Measurements from ENCODE around the gene OLFML2A. TPM values are rescaled to one million over a fixed set of nuclear protein-coding genes. Genes with fewer than 3 reads are reported as not detected.

OLFML2A gene
- total and polyA plus RNA-seq, 12 donors, result 5.9 to 51.2 (median 31.8) TPM

GRCh38 chr9:124846969-124847368 lies 70.0 kb downstream of the OLFML2A start:
- Histone ChIP-seq H3K4me3 (no peak overlapping the region), H3K27me3 (no peaks in the 10 kb centered on the region), H3K36me3 (no peaks in the 10 kb centered on the region), H3K27ac (no peak overlapping the region), H3K9me3 (no peaks in the 10 kb centered on the region), H3K4me1 (peaks cover 4 to 25% (median 13%) of the 10 kb centered on the region in 9 donors)
- ATAC-seq (no peak), DNase-seq (no peak)
- intact Hi-C loops (cut with DNase I), result no loop called here
- no peak for TF ChIP-seq CTCF (IDR thresholded peaks at IDR 0.05)
- 85 to 95% methylated on average over 6 of the region's 6 CpGs for WGBS, 2 donors

- no peaks in the 10 kb centered on the region for H3K27me3 ChIP-seq
Measured at GRCh38 chr9:124849801-124850200, 72.9 kb downstream of the OLFML2A start.

GRCh38 chr9:124852121-124852828 lies 75.3 kb downstream of the OLFML2A start:
- no peak for TF ChIP-seq CTCF (IDR thresholded peaks at IDR 0.05)
- H3K9me3 ChIP-seq, result no peaks in the 10 kb centered on the region
- peak overlapping the region; percentile 66 to 92 (median 79) for H3K27ac ChIP-seq
- H3K27me3 ChIP-seq, result no peaks in the 10 kb centered on the region
- H3K4me1 ChIP-seq, result peaks cover 13 to 42% (median 25%) of the 10 kb centered on the region in 9 donors
- H3K4me3 ChIP-seq, result peak overlapping the region in 9 of 10 donors; percentile 9 to 56 (median 51)
- intact Hi-C loops (cut with DNase I), result loop anchor here in 7 of 10 donors (1.0 to 10.0 kb wide), 5 partner anchors 77 to 523 kb away; partner anchors contain the start of gene SCAI (in 1 of the 7)
- DNase-seq, result peak; percentile 57 to 80
- 29 to 35% methylated on average over 13 of the region's 13 CpGs for WGBS, 2 donors
- H3K36me3 ChIP-seq, result peaks cover 0 to 13% (median 3%) of the 10 kb centered on the region in 9 donors
- peak; percentile 47 to 82 (median 68) for ATAC-seq

More at GRCh38 chr9:124849801-124850200, 72.9 kb downstream of the OLFML2A start:
- no peak for ATAC-seq
- H3K27ac ChIP-seq, result peak overlapping the region in 7 of 10 donors; percentile 11 to 92 (median 58)
- H3K9me3 ChIP-seq, result no peaks in the 10 kb centered on the region
- no peak for TF ChIP-seq CTCF (IDR thresholded peaks at IDR 0.05)
- 40 to 54% methylated on average over 10 of the region's 10 CpGs for WGBS, 2 donors
- peaks cover 13 to 42% (median 25%) of the 10 kb centered on the region in 9 donors for H3K4me1 ChIP-seq
- intact Hi-C loops (cut with DNase I), result loop anchor here in 3 of 10 donors (2.0 to 10.0 kb wide), 3 partner anchors 69 to 525 kb away; partner anchors contain the start of gene SCAI (in 1 of the 3)
- peak in 1 of 2 donors; percentile 83 for DNase-seq
- no peak overlapping the region for H3K4me3 ChIP-seq
- H3K36me3 ChIP-seq, result no peaks in the 10 kb centered on the region

GRCh38 chr9:124852829-124853531 lies 76.0 kb downstream of the OLFML2A start, which contains the start of gene WDR38:
WDR38 (plus strand) TSS chr9:124853460; CDS start chr9:124853532, 72 bp downstream.
- Histone ChIP-seq H3K4me1 (peaks cover 13 to 42% (median 25%) of the 10 kb centered on the region in 9 donors), H3K27ac (peak within 1 kb of the TSS; percentile 66 to 92 (median 79)), H3K27me3 (no peaks in the 10 kb centered on the region), H3K4me3 (peak within 1 kb of the TSS; percentile 9 to 56 (median 48)), H3K9me3 (no peaks in the 10 kb centered on the region), H3K36me3 (peaks cover 0 to 20% (median 10%) of the 10 kb centered on the region in 9 donors)
- ATAC-seq (peak; percentile 89 to 93 (median 90)), DNase-seq (peak; percentile 81 to 83)
- intact Hi-C loops (cut with DNase I), result loop anchor here in 9 of 10 donors (1.0 to 10.0 kb wide), 6 partner anchors 78 to 522 kb away; partner anchors contain the start of gene SCAI (in 1 of the 9)
- peak; percentile 94 to 100 (median 99) for TF ChIP-seq CTCF (IDR thresholded peaks at IDR 0.05)
- 1% methylated on average over 51 of the region's 51 CpGs for whole genome bisulfite sequencing, 2 donors
